ENCODE results near the gene DDX20.

DDX20 gene

GRCh38 chr1:111749628-111750027 is 6.1 kb upstream of the DDX20 start:
- DNase-seq: no peak

GRCh38 chr1:111750856-111751255 is 4.8 kb upstream of the DDX20 start:
- no peak for DNase-seq

- no peak for DNase-seq
These were observed 3.7 kb upstream of the DDX20 start for GRCh38 chr1:111751906-111752575.

DNA sequence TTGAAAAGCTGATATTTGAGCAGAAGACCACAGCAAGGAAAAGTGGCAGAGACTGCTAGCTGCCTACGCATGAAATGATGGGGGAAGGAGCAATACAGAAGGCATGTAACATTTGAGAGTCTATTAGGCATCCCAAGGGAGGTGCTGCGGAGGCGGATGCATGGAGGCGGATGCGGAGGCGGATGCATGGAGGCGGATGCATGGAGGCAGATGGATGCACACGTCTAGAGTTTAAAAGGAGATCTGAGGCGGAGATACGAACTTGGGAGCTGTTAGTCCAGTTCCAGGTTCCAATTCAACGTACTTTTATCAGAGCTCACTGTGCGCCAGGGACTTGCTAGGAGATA is 744 bp upstream of the DDX20 start:
- peak in 1 of 2 experiments; percentile 25 for DNase-seq

DNA sequence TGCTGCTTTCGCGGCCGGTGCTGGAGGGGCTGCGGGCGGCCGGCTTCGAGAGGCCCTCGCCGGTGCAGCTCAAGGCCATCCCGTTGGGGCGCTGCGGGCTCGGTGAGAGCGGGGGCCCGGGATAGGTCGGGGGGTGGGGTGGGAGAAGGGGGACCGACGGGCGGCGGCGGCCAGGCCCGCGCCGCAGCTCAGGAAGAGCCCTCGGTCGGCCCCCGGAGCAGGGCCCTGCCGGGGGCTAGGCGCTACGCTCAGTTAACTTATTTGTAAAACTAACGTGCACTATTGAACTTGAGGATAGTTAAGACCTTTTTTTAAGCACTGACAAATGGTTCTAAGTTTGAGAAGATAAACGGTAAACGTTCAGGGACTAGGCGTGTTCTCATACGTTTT is 418 bp downstream of the DDX20 start:
- no peak for DNase-seq

DNA sequence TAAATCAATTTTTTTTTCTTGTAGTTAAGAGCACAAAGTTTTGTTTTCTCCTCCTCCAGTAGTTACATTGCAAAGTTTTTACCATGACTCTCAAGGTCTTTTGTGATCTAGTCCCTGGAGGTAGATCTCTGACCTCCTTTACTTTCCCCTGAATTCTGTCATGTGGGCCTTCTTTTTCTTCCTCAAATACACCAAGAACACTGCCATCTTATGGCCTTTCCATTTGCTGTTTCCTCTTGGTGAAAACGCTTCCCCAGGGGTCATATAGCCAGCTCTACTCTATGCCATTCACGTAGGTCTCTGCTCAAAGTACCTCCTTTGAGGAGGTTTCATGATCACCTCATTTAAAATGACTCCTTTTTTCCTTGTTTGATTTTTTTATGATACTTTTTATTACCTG is 2.7 kb downstream of the DDX20 start:
- no peak for DNase-seq

DNA sequence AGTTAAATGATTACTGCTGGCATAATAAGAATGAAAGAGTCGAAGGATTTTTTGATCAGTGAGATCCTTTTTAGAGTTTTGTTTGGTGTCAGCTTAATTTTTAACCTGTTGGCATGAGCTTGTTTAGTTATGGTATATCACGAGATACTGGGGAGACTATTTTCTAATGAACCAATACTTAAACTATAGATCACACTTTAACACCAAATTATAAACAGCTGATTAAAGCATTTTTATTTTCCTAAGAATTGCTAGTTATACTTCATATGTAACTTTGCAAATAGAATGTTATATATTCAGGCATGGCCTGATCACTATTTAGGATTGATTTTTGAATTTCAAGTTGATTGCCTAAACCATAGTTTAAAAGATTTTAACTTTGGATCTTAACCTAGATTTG is 6.0 kb downstream of the DDX20 start:
- DNase-seq: no peak

GRCh38 chr1:111762332-111762731 is 6.6 kb downstream of the DDX20 start:
- DNase-seq: no peak

- no peak for DNase-seq
These were observed 12.3 kb downstream of the DDX20 start for GRCh38 chr1:111768023-111768422.

DNA sequence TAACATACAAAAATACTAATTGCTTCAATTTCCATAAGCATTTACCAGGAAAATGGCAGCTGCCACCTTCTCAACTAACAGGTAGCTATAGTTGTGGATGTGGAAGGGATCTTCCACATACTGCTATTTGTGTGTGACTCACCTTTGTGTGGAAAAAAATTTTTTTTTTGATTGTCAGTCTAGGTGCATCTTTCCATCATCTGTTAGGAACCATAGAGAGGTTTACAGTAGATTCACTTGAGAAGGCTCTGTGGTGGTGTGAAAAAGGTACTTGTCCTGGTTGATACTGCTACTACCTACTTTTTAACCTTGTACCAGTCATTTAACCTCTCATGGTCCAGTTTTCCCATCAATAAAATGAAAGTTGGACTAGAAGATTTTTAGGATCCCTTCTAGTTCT is 12.9 kb downstream of the DDX20 start:
- DNase-seq: no peak

GRCh38 chr1:111769517-111770146 is 13.9 kb downstream of the DDX20 start:
- DNase-seq: peak; percentile 14 to 19

- DNase-seq: no peak
These were observed 15.2 kb downstream of the DDX20 start for GRCh38 chr1:111770916-111771315.

DNA sequence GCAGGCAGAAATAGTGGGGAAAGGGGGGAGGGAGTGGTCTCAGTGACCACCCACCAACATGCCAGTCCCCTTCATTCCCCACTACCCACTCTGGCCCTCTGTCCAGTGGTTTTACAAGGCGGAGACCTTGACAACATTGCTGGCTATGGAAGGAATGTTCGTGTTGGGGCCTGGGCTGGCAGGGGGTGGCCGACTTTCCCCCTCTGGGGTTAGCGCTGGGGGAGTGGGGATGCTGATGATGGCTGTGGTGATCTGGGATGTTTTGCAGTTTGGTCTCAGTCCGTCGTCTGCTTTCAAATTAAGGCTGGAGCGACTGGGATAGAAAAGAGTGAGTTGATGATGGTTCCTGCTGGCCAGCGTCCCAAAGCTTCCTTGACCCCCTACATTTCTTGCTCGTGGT is 20.3 kb downstream of the DDX20 start:
- no peak for DNase-seq

- DNase-seq: no peak
These were observed 20.7 kb downstream of the DDX20 start for GRCh38 chr1:111776391-111776790.

GRCh38 chr1:111776861-111777260 is 21.2 kb downstream of the DDX20 start:
- no peak for DNase-seq

DNA sequence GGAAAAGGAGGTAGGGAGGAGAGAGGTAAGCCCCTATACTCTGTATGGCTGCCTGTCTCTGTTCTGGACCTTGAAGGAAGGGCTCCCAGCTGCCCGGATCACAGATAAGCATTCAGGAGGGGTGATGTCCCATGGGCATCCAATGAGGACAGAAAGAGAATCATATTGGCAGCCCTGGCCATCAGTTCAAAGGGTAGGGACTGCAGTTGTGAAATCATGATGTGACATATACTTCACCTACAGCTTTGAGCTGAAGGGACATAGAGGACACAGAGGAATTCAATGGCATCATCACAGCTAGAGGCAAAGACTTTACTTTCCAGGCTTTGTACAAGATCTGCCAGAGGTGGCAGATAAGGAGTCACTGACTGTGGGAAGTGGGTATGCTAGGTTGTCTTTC is 21.6 kb downstream of the DDX20 start:
- no peak for DNase-seq

- no peak for DNase-seq
These were observed 22.4 kb downstream of the DDX20 start for GRCh38 chr1:111778066-111778465.

- DNase-seq: no peak
These were observed 22.9 kb downstream of the DDX20 start for GRCh38 chr1:111778541-111779051.

DNA sequence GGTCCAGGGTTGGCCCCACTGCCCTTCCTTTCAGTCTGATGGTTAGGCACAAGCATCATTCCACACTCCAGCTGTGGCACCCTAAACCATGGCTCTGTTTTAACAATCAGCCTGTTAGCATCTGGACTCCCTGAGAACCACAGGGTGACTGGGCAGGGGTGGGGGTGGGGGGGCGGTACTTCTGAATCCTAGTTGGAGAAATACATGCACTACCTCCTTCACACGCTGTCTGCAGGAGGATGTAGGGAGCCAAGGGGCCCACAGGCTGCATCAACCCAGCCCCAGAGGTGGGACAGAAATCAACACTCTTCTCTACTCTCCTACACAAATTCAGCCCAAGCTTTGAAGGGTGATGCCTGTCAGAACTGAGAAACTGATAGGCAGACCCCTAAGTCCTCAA is 23.8 kb downstream of the DDX20 start:
- no peak for DNase-seq

DNA sequence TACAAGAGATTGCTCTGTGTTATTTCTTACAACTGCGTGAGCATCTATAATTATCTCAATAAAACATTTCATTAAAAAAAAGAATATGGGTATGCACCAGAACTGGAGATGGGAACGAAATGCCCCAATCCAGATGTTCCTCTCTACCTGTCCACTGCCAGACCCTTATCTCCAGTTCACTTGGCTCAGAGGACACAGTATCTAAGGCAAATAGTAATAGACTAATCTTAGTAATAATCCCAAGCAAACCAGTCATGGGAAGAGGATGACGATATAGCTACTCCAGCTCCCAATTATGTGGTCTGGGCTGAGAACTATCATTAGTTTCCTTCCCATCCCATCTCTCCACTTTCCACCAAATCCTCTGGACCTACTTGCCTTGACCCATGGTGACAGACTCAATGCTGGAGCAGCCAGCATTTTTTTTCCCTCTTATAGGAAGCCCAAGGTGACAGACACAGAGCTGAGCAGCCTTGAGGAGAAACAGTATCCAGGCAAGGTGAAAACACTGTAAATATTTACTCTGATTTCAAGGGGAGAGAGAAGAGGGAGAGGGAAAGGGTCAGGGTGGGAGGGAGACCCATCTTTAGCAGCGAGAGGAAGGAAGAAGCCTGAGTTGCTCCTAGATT is 28.7 kb downstream of the DDX20 start:
- no peak for DNase-seq

- no peak for DNase-seq
These were observed 31.0 kb downstream of the DDX20 start for GRCh38 chr1:111786669-111787207.

GRCh38 chr1:111789142-111789541 is 33.4 kb downstream of the DDX20 start:
- DNase-seq: no peak

DNA sequence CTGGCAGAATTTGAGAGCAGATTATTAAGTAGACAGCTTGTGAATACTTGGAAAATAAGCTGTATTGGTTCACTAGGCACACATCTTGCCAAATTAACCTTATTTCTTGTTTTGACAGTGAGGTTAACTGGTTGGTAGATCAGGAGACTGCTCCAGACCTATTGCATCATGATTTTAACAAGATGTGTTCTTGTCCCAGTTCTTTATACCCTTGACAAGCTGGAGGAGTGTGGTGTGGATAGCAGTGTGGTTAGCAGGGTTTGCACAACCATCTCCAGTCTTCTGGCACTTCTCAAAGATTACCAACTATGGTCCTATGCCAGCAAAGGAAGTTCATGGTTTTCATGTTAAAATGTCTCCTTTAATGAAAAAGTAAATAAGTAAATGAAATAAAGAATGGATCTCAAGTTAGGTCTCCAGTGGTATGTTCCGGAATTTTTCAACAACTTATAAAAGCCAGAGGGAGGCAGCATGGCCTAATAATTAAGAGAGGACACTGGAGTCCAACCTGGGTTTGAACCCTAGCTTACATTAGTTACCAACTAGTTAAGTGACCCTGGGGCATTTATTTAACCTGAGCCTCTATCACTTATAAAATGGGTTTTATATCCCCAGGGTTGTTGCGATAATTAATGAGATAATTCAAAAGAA is 34.1 kb downstream of the DDX20 start:
- DNase-seq: no peak

GRCh38 chr1:111791776-111792175 is 36.1 kb downstream of the DDX20 start:
- no peak for DNase-seq
